ENCODE results near the gene RAB34. TPM values are rescaled to one million over a fixed set of nuclear protein-coding genes. Genes with fewer than 3 reads are reported as not detected.
A peak's percentile ranks its signal among the peaks of the same experiment; 100 is the strongest.
"Not testable (repeated sequence)": the region's sequence is repeated elsewhere in the genome, so short reads cannot be mapped to it uniquely, and the experiment has no call there.

Gene RAB34
- total RNA-seq, 1 donor from 2014 or later: 82.9 TPM

DNA sequence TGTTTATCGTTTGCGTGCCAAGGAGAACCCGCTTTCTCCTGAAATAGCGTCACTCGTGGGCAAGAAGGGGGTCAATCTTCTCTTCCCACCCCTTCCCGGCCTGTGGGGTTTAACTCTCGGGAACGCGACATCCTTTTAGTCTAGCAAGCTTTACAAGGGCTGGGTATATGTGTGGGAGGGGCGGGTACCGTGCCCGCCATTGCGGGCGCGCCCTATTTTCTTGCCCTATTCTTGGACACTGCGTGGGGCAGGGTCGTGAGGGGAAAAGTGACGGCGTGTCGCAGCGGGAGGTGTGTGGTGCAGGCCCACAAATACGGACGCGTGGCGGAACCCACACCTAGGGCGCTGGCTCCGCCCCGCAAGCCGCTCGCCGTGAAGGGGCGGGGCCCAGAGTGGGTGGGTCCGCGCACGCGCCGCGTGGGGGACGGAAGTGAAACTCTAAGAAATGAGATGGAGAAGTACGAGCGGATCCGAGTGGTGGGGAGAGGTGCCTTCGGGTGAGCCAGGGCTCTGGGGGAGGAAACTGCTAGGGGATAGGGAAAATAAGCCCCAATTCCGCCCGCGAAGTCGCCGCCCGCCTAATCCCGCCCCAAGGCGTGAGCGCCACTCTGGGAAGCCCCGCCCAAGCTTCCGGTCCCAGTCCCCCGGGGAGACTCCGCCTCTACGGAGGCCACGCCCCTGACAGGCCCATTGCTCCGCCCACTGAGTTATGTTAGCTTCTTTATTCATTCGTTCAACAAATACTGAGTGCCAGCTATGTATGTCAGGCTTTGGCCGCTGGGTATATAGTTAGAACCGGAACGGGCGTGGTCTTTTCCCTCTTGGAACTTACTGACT lies 10.9 kb upstream of the RAB34 start, which contains the start of gene NEK8:
NEK8 (plus strand) TSS at position 425 of the 837 bp plus-strand sequence; CDS start at position 451, 26 bp downstream.
- peak; percentile 98 for DNase-seq (ENCODE audit: low spot score)

DNA sequence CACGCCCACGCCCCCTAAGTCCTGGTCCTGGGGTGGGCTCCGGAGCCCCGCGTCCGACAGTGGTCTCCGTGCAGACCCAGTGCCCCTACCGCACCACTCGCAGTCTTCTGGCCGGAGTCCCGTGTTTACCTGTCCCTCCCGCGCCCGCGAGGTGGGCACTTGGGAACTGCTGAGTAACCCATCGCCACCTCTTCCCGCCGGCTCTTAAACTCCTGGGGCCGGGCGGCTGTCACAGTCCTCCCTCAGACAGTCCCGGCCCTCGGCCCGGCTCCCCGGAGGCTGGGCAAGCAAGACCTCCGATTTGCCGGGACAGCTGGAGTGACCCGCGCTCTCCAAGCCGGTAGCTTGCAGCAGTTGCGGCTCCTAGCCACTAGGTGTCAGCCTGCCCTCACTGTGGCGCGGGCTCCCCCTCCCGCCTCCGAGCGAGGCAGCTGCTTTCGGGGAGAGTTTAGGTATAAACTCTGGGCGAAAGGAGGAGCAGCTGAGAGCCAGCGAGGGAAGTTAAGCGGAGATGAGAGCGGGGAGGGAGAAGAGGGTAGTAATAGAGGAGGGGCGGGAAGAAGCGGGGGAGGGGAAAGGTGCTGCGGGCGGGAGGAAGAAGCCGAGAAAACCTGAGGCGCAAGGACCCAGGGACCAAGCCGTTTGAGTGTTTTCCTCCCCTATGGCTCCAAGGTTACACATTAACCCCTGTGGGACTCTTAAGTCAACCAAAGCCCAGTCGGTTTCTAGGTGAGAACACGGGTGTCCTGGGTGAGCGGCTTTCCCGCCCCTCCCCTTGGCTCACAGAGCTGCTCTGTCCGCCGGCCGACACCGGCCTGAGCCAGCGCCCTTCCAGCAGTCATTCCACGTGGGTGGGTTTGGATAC lies 9.2 kb upstream of the RAB34 start:
- peak; percentile 97 for DNase-seq (ENCODE audit: low spot score)

- peak; percentile 82 for DNase-seq (ENCODE audit: low spot score)
These were observed 8.6 kb upstream of the RAB34 start, which contains the start of gene TLCD1 for GRCh38 chr17:28726226-28726626. Gene TLCD1 (minus strand): TSS chr17:28726233. CDS start chr17:28726097, 136 bp downstream.

DNA sequence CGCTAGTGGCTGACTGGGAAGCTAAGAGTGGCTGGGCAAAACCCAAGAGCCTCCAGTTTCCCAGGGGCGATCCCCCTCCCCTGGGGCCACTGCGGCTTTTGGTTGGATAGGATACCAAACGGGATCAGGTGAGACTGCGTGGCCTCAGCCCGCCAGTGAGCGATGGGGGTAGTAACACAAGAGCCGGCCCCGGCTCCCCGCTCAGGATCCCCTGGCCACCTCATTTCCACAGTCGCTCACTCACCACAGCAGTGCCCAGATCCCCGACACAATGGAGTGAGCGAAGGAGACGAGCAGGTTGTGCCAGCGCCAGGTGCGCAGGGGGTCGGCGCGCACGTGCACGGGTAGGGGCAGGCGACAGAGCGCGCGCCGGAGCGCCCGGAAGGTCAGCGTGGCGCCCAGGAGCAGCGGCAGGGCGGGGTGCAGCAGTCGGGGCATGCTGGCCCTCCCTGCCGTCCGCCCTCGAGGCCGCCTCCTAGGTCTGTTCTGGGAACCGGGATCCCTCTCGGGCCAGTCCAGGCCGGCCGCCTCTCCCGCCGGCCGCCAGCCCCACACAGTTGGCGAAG lies 8.1 kb upstream of the RAB34 start:
- peak; percentile 72 for DNase-seq (ENCODE audit: low spot score)

GRCh38 chr17:28725166-28725659 lies 7.5 kb upstream of the RAB34 start:
- no peak for DNase-seq (ENCODE audit: low spot score)

GRCh38 chr17:28724500-28725165 lies 7.0 kb upstream of the RAB34 start:
- DNase-seq (ENCODE audit: low spot score): no peak

DNA sequence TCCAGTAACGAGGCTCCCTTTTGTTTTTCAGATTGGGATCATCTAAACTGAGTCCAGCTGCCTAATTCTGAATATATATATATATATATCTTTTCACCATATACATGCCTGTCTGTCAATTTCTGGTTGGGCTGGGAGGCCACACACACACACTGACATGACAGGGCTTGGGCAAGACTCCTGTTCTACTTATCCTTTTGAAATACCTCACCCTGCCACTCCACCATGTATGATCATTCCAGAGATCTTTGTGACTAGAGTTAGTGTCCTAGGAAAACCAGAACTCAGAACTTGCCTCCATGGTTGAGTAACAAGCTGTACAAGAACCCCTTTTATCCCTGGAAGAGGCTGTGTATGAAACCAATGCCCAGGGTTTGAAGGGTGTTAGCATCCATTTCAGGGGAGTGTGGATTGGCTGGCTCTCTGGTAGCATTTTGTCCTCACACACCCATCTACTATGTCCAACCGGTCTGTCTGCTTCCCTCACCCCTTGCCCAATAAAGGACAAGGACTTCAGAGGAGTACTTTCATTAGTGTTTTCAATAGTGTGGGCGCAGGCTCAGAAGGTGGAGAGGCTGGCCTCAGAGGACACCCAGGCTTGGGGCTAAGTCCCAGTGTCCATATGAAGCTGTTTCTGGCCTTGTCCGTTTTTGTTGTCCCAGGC lies 6.3 kb upstream of the RAB34 start:
- not testable (repeated sequence) for DNase-seq (ENCODE audit: low spot score)

GRCh38 chr17:28723159-28723835 lies 5.6 kb upstream of the RAB34 start:
- DNase-seq (ENCODE audit: low spot score): no peak

DNA sequence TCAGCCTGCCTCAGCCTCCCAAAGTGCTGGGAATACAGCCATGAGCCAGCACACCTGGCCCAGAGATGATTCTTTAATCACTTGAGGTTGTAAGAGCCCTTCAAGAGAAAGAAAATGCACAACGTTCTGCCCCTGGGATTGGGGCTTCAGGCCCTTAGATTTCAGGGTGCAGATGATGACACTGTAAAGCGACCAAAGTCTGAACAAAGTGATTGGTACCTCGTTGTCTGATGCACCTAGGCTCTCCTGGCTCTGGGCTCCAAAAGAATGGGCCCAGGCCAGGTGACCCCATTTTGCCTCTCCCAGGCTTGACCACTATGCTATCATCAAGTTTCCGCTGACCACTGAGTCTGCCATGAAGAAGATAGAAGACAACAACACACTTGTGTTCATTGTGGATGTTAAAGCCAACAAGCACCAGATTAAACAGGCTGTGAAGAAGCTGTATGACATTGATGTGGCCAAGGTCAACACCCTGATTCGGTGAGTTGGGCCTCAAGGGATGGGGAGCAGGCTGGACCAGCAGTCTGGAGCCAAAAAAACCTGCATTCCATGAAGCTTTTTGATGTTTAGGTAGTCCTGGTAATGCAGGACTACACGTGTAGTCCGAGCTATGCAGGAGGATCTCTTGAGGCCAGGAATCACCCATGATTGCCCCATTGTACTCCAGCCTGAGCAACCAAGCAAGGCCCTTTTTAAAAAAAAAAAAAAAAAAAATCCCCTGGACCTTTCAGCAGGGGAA lies 4.9 kb upstream of the RAB34 start:
- no peak for DNase-seq (ENCODE audit: low spot score)

GRCh38 chr17:28720997-28721329 lies 3.3 kb upstream of the RAB34 start:
- DNase-seq (ENCODE audit: low spot score): not testable (repeated sequence)

DNA sequence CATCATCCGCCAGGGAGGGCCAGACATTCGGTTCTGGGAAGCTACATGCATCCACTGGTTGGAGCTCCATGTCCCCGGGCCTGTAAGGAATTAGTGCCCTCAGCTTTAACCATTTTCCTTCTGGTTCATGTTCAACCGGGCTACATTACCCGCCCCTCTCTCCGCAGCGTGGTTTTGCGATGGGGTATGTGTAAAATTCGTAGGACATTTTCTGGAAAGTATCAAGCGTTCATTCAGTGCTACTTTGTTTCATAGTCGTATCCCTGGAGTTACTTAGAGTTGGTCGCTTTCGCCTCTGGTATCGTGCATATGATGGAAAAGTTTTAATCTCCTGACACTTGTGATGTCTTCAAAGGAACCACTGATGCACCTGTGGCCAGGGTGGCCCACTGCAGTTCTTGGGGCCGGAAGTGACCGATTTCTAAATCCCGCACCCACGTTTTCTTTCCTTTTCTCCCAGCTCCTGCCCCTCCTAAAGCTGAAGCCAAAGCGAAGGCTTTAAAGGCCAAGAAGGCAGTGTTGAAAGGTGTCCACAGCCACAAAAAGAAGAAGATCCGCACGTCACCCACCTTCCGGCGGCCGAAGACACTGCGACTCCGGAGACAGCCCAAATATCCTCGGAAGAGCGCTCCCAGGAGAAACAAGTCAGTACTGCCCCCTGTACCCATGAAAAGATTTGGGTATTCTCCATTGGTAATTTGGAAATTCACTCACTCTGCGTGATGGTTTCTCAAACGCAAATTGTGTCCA lies 2.8 kb upstream of the RAB34 start:
- no peak for DNase-seq (ENCODE audit: low spot score)

DNA sequence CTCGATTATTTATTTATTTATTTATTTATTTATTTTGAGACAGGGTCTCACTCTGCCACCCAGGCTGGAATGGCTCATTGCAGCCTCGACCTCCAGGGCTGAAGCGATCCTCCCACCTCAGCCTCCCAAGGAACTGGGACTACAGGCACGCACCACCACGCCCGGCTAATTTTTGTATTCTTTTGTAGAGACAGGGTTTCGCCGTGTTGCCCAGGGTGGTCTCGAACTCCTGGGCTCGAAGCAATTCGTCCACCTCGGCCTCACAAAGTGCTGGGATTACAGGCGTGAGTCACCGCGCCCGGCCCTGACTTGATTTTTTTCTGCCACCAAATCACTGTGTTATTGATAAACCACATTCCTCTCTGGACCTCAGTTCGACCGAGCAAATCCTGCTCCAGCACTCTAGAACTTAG lies 1.4 kb upstream of the RAB34 start:
- no peak for DNase-seq (ENCODE audit: low spot score)

GRCh38 chr17:28718333-28719020 lies 809 bp upstream of the RAB34 start:
- no peak for DNase-seq (ENCODE audit: low spot score)

GRCh38 chr17:28716740-28717577 lies 709 bp downstream of the RAB34 start:
- DNase-seq (ENCODE audit: low spot score): no peak

GRCh38 chr17:28715217-28715616 lies 2.5 kb downstream of the RAB34 start:
- DNase-seq (ENCODE audit: low spot score): no peak

DNA sequence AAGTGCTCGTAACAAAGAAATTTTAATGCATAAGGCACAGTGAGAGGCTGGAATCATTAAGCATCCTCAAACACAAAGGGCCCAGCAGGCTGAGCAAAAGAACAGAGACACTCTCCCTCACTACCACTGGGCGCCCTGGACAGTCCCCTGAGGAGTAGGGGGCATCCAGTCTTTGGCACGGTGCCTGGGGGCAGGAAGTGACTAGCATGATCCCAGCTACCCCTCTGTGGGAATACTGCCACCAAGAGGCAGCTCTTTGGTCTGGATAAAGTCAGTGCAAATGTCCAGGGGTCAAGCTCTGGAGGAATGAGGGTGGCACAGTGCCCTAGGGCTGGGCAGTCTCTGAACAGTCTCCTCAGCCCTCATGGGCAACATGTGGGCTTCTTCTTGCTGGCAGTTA lies 3.4 kb downstream of the RAB34 start:
- DNase-seq (ENCODE audit: low spot score): no peak

GRCh38 chr17:28712705-28713415 lies 4.8 kb downstream of the RAB34 start:
- no peak for DNase-seq (ENCODE audit: low spot score)

All from ureter (tissue), 1 donor.